IMR-90 (cell line): Measurements from ENCODE around the gene TEX38. TPM values are rescaled to one million over a fixed set of nuclear protein-coding genes. Genes with fewer than 3 reads are reported as not detected.

ENCODE experiments used
- ATAC-seq: fragments of 200-7000 bp; cut with Tn5 transposase; 2 replicates; pipeline ENCODE4 v1.9.1; 2020; ENCODE audit warnings: low read depth, mild to moderate bottlenecking, moderate library complexity
- BruUV-seq: library from RNA; stranded (reverse); fragments of 400-500 nt; replicated peaks from 2 replicates; lab custom pipeline; 2021; lab: Mats Ljungman, UMichigan
- CTCF ChIA-PET: fragments of 300-600 bp; formaldehyde crosslinking; extraction: SDS; loops from one replicate; lab custom pipeline; 2021; ENCODE audit warnings: antibody characterized with exemption; lab: Yijun Ruan, JAX
- POLR2A ChIA-PET: fragments of 300-600 bp; sonication (Branson Sonifier 250); formaldehyde crosslinking; loops from one replicate; lab custom pipeline; 2022; ENCODE audit warnings: antibody characterized with exemption; ENCODE audit not compliant: unreplicated experiment; lab: Charles Lee
- DNase-seq: peaks from one replicate; pipeline ENCODE4 v3.0.0; 2013
- H2AFZ ChIP-seq: replicated peaks from 2 replicates; pipeline ENCODE3; 2013; ENCODE audit warnings: low read length, mild to moderate bottlenecking; ENCODE audit not compliant: poor library complexity
- H2AK5ac ChIP-seq: 2 replicates; pipeline ENCODE4 v1.6.1; 2013; ENCODE audit warnings: low read depth, low read length, inconsistent platforms
- H2AK9ac ChIP-seq: replicated peaks from 2 replicates; pipeline ENCODE3; 2013; ENCODE audit warnings: mild to moderate bottlenecking, low read depth, low read length, moderate library complexity; ENCODE audit not compliant: poor library complexity
- H2BK120ac ChIP-seq: 2 replicates; pipeline ENCODE4 v1.6.1; 2013; ENCODE audit warnings: low read depth, low read length, inconsistent platforms
- H2BK15ac ChIP-seq: 3 replicates; pipeline ENCODE4 v1.6.1; 2013; ENCODE audit warnings: low read depth, low read length, inconsistent platforms
- H2BK20ac ChIP-seq: 2 replicates; pipeline ENCODE4 v1.6.1; 2013; ENCODE audit warnings: low read depth, mild to moderate bottlenecking, inconsistent platforms, low read length, moderate library complexity
- H2BK5ac ChIP-seq: 2 replicates; pipeline ENCODE4 v1.6.1; 2013; ENCODE audit warnings: mild to moderate bottlenecking, low read depth, low read length, inconsistent platforms; ENCODE audit not compliant: poor library complexity, severe bottlenecking
- H3K14ac ChIP-seq: replicated peaks from 2 replicates; pipeline ENCODE4 v1.6.1; 2013; ENCODE audit warnings: low read depth, low read length, inconsistent platforms
- H3K18ac ChIP-seq: 2 replicates; pipeline ENCODE4 v1.6.1; 2013; ENCODE audit warnings: low read depth, low read length, control low read depth
- H3K23ac ChIP-seq: 2 replicates; pipeline ENCODE4 v1.6.1; 2013; ENCODE audit warnings: low read depth, low read length, inconsistent platforms
- H3K27ac ChIP-seq: 2 replicates; pipeline ENCODE4 v1.5.1; 2013; ENCODE audit warnings: mild to moderate bottlenecking, control low read depth, low read length; ENCODE audit not compliant: insufficient read depth
- H3K27me3 ChIP-seq: 2 replicates; pipeline ENCODE4 v1.6.1; 2013; ENCODE audit warnings: low read length; ENCODE audit not compliant: control insufficient read depth, insufficient read depth
- H3K36me3 ChIP-seq: 2 replicates; pipeline ENCODE4 v1.6.1; 2013; ENCODE audit warnings: low read length, mixed read lengths; ENCODE audit not compliant: control insufficient read depth, insufficient read depth
- H3K4ac ChIP-seq: 2 replicates; pipeline ENCODE4 v1.6.1; 2013; ENCODE audit warnings: low read depth, low read length, inconsistent platforms
- H3K4me1 ChIP-seq: 2 replicates; pipeline ENCODE4 v1.6.1; 2013; ENCODE audit warnings: low read length, mixed read lengths; ENCODE audit not compliant: control insufficient read depth, insufficient read depth
- H3K4me2 ChIP-seq: 2 replicates; pipeline ENCODE4 v1.6.1; 2013; ENCODE audit warnings: low read depth, mild to moderate bottlenecking, control low read depth, low read length, moderate library complexity
- H3K4me3 ChIP-seq: 2 replicates; pipeline ENCODE4 v1.5.1; 2013; ENCODE audit warnings: low read depth, mild to moderate bottlenecking, control low read depth, low read length, moderate library complexity; ENCODE audit not compliant: insufficient read depth
- H3K56ac ChIP-seq: 2 replicates; pipeline ENCODE4 v1.6.1; 2013; ENCODE audit warnings: low read length, inconsistent platforms; ENCODE audit not compliant: insufficient read depth; ENCODE audit errors: extremely low read depth
- H3K79me1 ChIP-seq, 2 experiments: 2 replicates each; pipeline ENCODE4 v1.6.1; 2013; ENCODE audit warnings: low read length in 2 of 2, inconsistent platforms in 1 of 2, low read depth in 1 of 2
- H3K9ac ChIP-seq: 2 replicates; pipeline ENCODE4 v1.6.1; 2013; ENCODE audit warnings: low read depth, low read length, control low read depth
- H3K9me1 ChIP-seq: 2 replicates; pipeline ENCODE4 v1.6.1; 2013; ENCODE audit warnings: low read length, inconsistent platforms; ENCODE audit not compliant: insufficient read depth
- H3K9me3 ChIP-seq: 2 replicates; pipeline ENCODE4 v1.6.1; 2013; ENCODE audit warnings: low read length; ENCODE audit not compliant: control insufficient read depth, insufficient read depth
- H4K20me1 ChIP-seq: 2 replicates; pipeline ENCODE4 v1.6.1; 2013; ENCODE audit warnings: low read length, inconsistent platforms; ENCODE audit not compliant: insufficient read depth
- H4K5ac ChIP-seq: 2 replicates; pipeline ENCODE4 v1.6.1; 2013; ENCODE audit warnings: mild to moderate bottlenecking, low read depth, low read length, control low read depth
- H4K8ac ChIP-seq, 2 experiments: 2 replicates each; pipeline ENCODE4 v1.6.1; 2013; ENCODE audit warnings: low read depth in 2 of 2, low read length in 2 of 2, control low read depth in 1 of 2, inconsistent platforms in 1 of 2
- H4K91ac ChIP-seq: 2 replicates; pipeline ENCODE4 v1.6.1; 2013; ENCODE audit warnings: low read depth, low read length, inconsistent platforms; ENCODE audit not compliant: insufficient read depth
- CEBPB ChIP-seq: IDR thresholded peaks from 2 replicates; pipeline ENCODE4 v1.6.1; 2012; ENCODE audit warnings: low read depth, low read length, improper control_type of control experiment
- CHD1 ChIP-seq: IDR thresholded peaks from 2 replicates; pipeline ENCODE4 v1.6.1; 2012; ENCODE audit warnings: low read depth, low read length, improper control_type of control experiment
- CTCF ChIP-seq: conservative IDR thresholded peaks from 2 replicates; pipeline ENCODE4 v1.5.1; 2012; ENCODE audit warnings: mild to moderate bottlenecking, low read depth, low read length, improper control_type of control experiment
- ELK1 ChIP-seq: fragments of 150-350 bp; IDR thresholded peaks from 2 replicates; pipeline ENCODE4 v1.6.1; 2016; ENCODE audit warnings: low read depth, mild to moderate bottlenecking, low read length, moderate library complexity, borderline replicate concordance
- FOS ChIP-seq: fragments of 150-350 bp; IDR thresholded peaks from 2 replicates; pipeline ENCODE4 v1.6.1; 2016; ENCODE audit warnings: low read depth, low read length
- MAFK ChIP-seq: IDR thresholded peaks from 2 replicates; pipeline ENCODE4 v1.6.1; 2012; ENCODE audit warnings: low read depth, low read length, improper control_type of control experiment
- MAZ ChIP-seq: IDR thresholded peaks from 2 replicates; pipeline ENCODE4 v1.6.1; 2012; ENCODE audit warnings: low read depth, mild to moderate bottlenecking, low read length, improper control_type of control experiment, moderate library complexity, borderline replicate concordance
- MXI1 ChIP-seq: IDR thresholded peaks from 2 replicates; pipeline ENCODE4 v1.6.1; 2012; ENCODE audit warnings: low read depth, mild to moderate bottlenecking, low read length, moderate library complexity, borderline replicate concordance
- NFE2L2 ChIP-seq: fragments of 150-350 bp; IDR thresholded peaks from 2 replicates; pipeline ENCODE4 v1.6.1; 2016; ENCODE audit warnings: low read depth, mild to moderate bottlenecking, low read length
- POLR2A ChIP-seq: IDR thresholded peaks from 2 replicates; pipeline ENCODE4 v1.6.1; 2012; ENCODE audit warnings: mild to moderate bottlenecking, low read depth, low read length
- RAD21 ChIP-seq: IDR thresholded peaks from 2 replicates; pipeline ENCODE4 v1.6.1; 2012; ENCODE audit warnings: low read length, improper control_type of control experiment
- RCOR1 ChIP-seq: IDR thresholded peaks from 2 replicates; pipeline ENCODE4 v1.6.1; 2012; ENCODE audit warnings: mild to moderate bottlenecking, low read length, improper control_type of control experiment; ENCODE audit not compliant: insufficient replicate concordance
- RFX5 ChIP-seq: IDR thresholded peaks from 2 replicates; pipeline ENCODE4 v1.8.0; 2012; ENCODE audit warnings: low read depth, mild to moderate bottlenecking, low read length, moderate library complexity
- SMC3 ChIP-seq: fragments of 150-350 bp; IDR thresholded peaks from 2 replicates; pipeline ENCODE4 v1.6.1; 2016; ENCODE audit warnings: low read depth, mild to moderate bottlenecking, antibody characterized with exemption, low read length, moderate library complexity
- USF2 ChIP-seq: fragments of 150-350 bp; IDR thresholded peaks from 2 replicates; pipeline ENCODE4 v1.6.1; 2017; ENCODE audit warnings: mild to moderate bottlenecking, antibody characterized with exemption, low read length, low read depth
- WGBS, 2 experiments: methylation state at CpG; one replicate each; pipeline versions ENCODE4 v1.1.5 to v1.1.7; 2013; ENCODE audit warnings: missing lambda C conversion rate in 2 of 2; ENCODE audit not compliant: insufficient read length in 1 of 2; ENCODE audit errors: extremely low coverage in 2 of 2; 5-methylcytosine and 5-hydroxymethylcytosine counted together
- dilution Hi-C: fragments of 300-500 bp; cut with HindIII; formaldehyde crosslinking; loops from one replicate; pipeline ENCODE4 v1.14.3; 2018; ENCODE audit warnings: low sequenced_read_pairs; ENCODE audit not compliant: unreplicated experiment
- in situ Hi-C: fragments of 300-500 bp; cut with MboI; formaldehyde crosslinking; loops from 3 replicates; pipeline ENCODE4 v1.14.3; 2019; ENCODE audit warnings: low sequenced_read_pairs, inconsistent platforms, mixed read lengths
- intact Hi-C: fragments of 100-400 bp; cut with micrococcal nuclease; formaldehyde crosslinking; loops from 2 replicates; pipeline ENCODE4 v1.10.0; 2022
- polyA plus RNA-seq, 3 experiments: library from polyadenylated mRNA; depleted of rRNA; stranded (reverse); fragments of >200 nt; gene quantifications; 2 replicates each; pipeline ENCODE4 v1.2.3, GENCODE V29; 2012; ENCODE audit warnings: low replicate concordance in 1 of 3
- total RNA-seq: library from RNA; depleted of rRNA; stranded (reverse); fragments of >200 nt; gene quantifications from 2 replicates; pipeline ENCODE4 v1.2.3, GENCODE V29; 2012

Gene TEX38
- total and polyA plus RNA-seq, 2 of the 4 experiments (the other 2 are of a cell fraction) = not detected

GRCh38 chr1:46703927-46704641, 32.4 kb downstream of the TEX38 start:
- intact Hi-C loops = no loop called here
- Histone ChIP-seq H3K14ac (no peak overlapping the region), H3K56ac (no peak overlapping the region), H3K9ac (no peak overlapping the region), H2BK20ac (no peak overlapping the region), H3K9me1 (no peaks in the 10 kb centered on the region), H3K36me3 (peaks cover 27% of the 10 kb centered on the region), H3K27me3 (no peaks in the 10 kb centered on the region), H2BK15ac (no peak overlapping the region), H2AK9ac (no peak overlapping the region), H4K5ac (no peak overlapping the region), H3K79me1 (peaks cover 14 to 22% of the 10 kb centered on the region in 2 experiments; a peak in 3 of 4 replicates), H4K8ac (no peak overlapping the region), H3K4me1 (no peaks in the 10 kb centered on the region), H3K4me2 (no peak overlapping the region), H3K18ac (no peak overlapping the region), H2BK120ac (no peak overlapping the region), H4K20me1 (peaks cover 5% of the 10 kb centered on the region; the same call in 1 of the 2 replicates), H3K4ac (no peak overlapping the region), H3K9me3 (no peaks in the 10 kb centered on the region), H4K91ac (no peak overlapping the region), H2BK5ac (no peak overlapping the region), H2AK5ac (no peak overlapping the region), H3K27ac (no peak overlapping the region), H2AFZ (no peak overlapping the region), H3K23ac (no peak overlapping the region), H3K4me3 (no peak overlapping the region)
- ChIA-PET CTCF (interaction anchor here (0.6 kb wide), 1 partner anchor 16 kb away, joined by 4 read pairs; no protein-coding TSS in a partner anchor), POLR2A (no interaction called here)
- in situ Hi-C loops = loop anchor here (25.0 kb wide), 1 partner anchor 292 kb away; no protein-coding TSS in a partner anchor
- DNase-seq (no peak), ATAC-seq (no peak)
- dilution Hi-C loops = no loop called here
- no CpG with 5 or more reads among the region's 3 CpGs for WGBS, 2 experiments
- BruUV-seq = no TSS peak
- TF ChIP-seq MXI1 = no peak
- no peak for TF ChIP-seq CEBPB
- TF ChIP-seq NFE2L2 = no peak
- TF ChIP-seq RCOR1 = no peak
- no peak for TF ChIP-seq MAZ
- no peak for TF ChIP-seq RAD21
- no peak for TF ChIP-seq CTCF
- TF ChIP-seq FOS = no peak
- no peak for TF ChIP-seq SMC3
- TF ChIP-seq POLR2A = no peak
- TF ChIP-seq ELK1 = no peak
- no peak for TF ChIP-seq CHD1
- no peak for TF ChIP-seq RFX5
- TF ChIP-seq USF2 = no peak
- no peak for TF ChIP-seq MAFK
